Gastrocnemius medialis (tissue), 4 donors: ENCODE results near the gene FOCAD. TPM values are rescaled to one million over a fixed set of nuclear protein-coding genes. Genes with fewer than 3 reads are reported as not detected.

Source experiments
- ATAC-seq, 2 donors: fragments of 150-250 bp; one replicate each; pipeline ENCODE4 v1.9.1; 2016
- DNase-seq, 2 donors: peaks; one replicate each; pipeline ENCODE4 v3.0.0-alpha.2; 2019
- H3K27ac ChIP-seq, 4 donors: fragments of 200-600 bp; sonication (generic); 1 replicate in 1 of 4; 2 replicates in 3 of 4; pipeline ENCODE4 v1.5.1; 2016 to 2018; ENCODE audit warnings: mild to moderate bottlenecking in 2 of 4, moderate library complexity in 1 of 4
- H3K27me3 ChIP-seq, 3 donors: fragments of 200-600 bp; sonication (generic) in 2 of 3; 1 replicate in 1 of 3; 2 replicates in 2 of 3; pipeline versions ENCODE4 v1.5.1 to v1.6.0; 2016 to 2019; ENCODE audit warnings: mild to moderate bottlenecking in 1 of 3, moderate library complexity in 1 of 3
- H3K36me3 ChIP-seq, 2 donors: fragments of 200-600 bp; sonication (generic) in 1 of 2; one replicate each; pipeline ENCODE4 v1.5.1; 2017 to 2018
- H3K4me1 ChIP-seq, 2 donors: fragments of 200-600 bp; sonication (generic) in 1 of 2; one replicate each; pipeline ENCODE4 v1.5.1; 2016 to 2017; ENCODE audit warnings: mild to moderate bottlenecking in 2 of 2
- H3K4me3 ChIP-seq, 4 donors: fragments of 200-600 bp; sonication (generic) in 3 of 4; 1 replicate in 1 of 4; 2 replicates in 3 of 4; pipeline ENCODE4 v1.5.1; 2016 to 2019; ENCODE audit warnings: mild to moderate bottlenecking in 2 of 4
- H3K9me3 ChIP-seq, 3 donors: fragments of 200-600 bp; sonication (generic) in 2 of 3; 1 replicate in 1 of 3; 2 replicates in 2 of 3; pipeline ENCODE4 v1.5.1; 2016 to 2019
- POLR2A ChIP-seq, 2 donors: fragments of 450-650 bp; IDR thresholded peaks; one replicate each; pipeline ENCODE4 v1.6.1; 2017; ENCODE audit warnings: antibody characterized with exemption in 2 of 2, mild to moderate bottlenecking in 2 of 2, moderate library complexity in 2 of 2
- in situ Hi-C, 4 donors: fragments of 200-750 bp; cut with MboI; loops; one replicate each; pipeline versions ENCODE4 v1.15.0 to v1.8.0; 2017; ENCODE audit warnings: low sequenced_read_pairs in 4 of 4
- intact Hi-C: fragments of 100-400 bp; cut with DNase I; formaldehyde crosslinking; loops from one replicate; pipeline ENCODE4 v1.15.1; 2023; ENCODE audit warnings: low total_unique reads
- total RNA-seq, 4 donors: library from RNA; depleted of rRNA; stranded (reverse); fragments of >200 nt; gene quantifications; one replicate each; pipeline versions ENCODE4 v1.1.0 to v1.2.3, GENCODE V29; 2016
- TF ChIP-seq, protein P1 (sequence below), 5 experiments: fragments of 450-650 bp in 3 of 5; fragments of 200-600 bp in 2 of 5; sonication (generic) in 2 of 5; IDR thresholded peaks in 4 of 5; conservative IDR thresholded peaks in 1 of 5; 1 replicate in 4 of 5; 2 replicates in 1 of 5; pipeline ENCODE4 v1.5.1; 2016 to 2019; ENCODE audit warnings: antibody characterized with exemption in 5 of 5, mild to moderate bottlenecking in 3 of 5, moderate library complexity in 3 of 5

The FOCAD gene
- total RNA-seq, 4 donors from 2014 or later, result 19.5 to 36.0 (median 28.6) TPM

GRCh38 chr9:20978249-20978648 lies 294.2 kb downstream of the FOCAD start:
- H3K27me3 ChIP-seq, result no peaks in the 10 kb centered on the region
- no peak for ATAC-seq
- no peak overlapping the region for H3K27ac ChIP-seq
- H3K4me3 ChIP-seq, result no peak overlapping the region
- H3K36me3 ChIP-seq, result peaks cover 0 to 13% of the 10 kb centered on the region in 2 donors
- TF ChIP-seq, protein P1, sequence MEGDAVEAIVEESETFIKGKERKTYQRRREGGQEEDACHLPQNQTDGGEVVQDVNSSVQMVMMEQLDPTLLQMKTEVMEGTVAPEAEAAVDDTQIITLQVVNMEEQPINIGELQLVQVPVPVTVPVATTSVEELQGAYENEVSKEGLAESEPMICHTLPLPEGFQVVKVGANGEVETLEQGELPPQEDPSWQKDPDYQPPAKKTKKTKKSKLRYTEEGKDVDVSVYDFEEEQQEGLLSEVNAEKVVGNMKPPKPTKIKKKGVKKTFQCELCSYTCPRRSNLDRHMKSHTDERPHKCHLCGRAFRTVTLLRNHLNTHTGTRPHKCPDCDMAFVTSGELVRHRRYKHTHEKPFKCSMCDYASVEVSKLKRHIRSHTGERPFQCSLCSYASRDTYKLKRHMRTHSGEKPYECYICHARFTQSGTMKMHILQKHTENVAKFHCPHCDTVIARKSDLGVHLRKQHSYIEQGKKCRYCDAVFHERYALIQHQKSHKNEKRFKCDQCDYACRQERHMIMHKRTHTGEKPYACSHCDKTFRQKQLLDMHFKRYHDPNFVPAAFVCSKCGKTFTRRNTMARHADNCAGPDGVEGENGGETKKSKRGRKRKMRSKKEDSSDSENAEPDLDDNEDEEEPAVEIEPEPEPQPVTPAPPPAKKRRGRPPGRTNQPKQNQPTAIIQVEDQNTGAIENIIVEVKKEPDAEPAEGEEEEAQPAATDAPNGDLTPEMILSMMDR (IDR thresholded peaks at IDR 0.05 in 4 of 5, conservative IDR thresholded peaks at IDR 0.05 in 1 of 5), result no peak
- TF ChIP-seq POLR2A (IDR thresholded peaks at IDR 0.05), result no peak
- intact Hi-C loops, result no loop called here
- peaks cover 0 to 8% of the 10 kb centered on the region in 2 donors for H3K4me1 ChIP-seq
- no peak for DNase-seq
- in situ Hi-C loops, result no loop called here
- no peaks in the 10 kb centered on the region for H3K9me3 ChIP-seq

- DNase-seq (no peak), ATAC-seq (no peak)
- intact Hi-C loops (no loop called here), in situ Hi-C loops (no loop called here)
- Histone ChIP-seq H3K9me3 (no peaks in the 10 kb centered on the region), H3K4me1 (peaks cover 0 to 8% of the 10 kb centered on the region in 2 donors), H3K27me3 (no peaks in the 10 kb centered on the region), H3K36me3 (peaks cover 0 to 13% of the 10 kb centered on the region in 2 donors), H3K4me3 (no peak overlapping the region), H3K27ac (peak overlapping the region in 1 of 4 donors; percentile 27)
- TF ChIP-seq POLR2A (IDR thresholded peaks at IDR 0.05), result no peak
- TF ChIP-seq, protein P1 (IDR thresholded peaks at IDR 0.05 in 4 of 5, conservative IDR thresholded peaks at IDR 0.05 in 1 of 5), result no peak
These were observed 296.9 kb downstream of the FOCAD start for GRCh38 chr9:20980832-20981455.

DNA sequence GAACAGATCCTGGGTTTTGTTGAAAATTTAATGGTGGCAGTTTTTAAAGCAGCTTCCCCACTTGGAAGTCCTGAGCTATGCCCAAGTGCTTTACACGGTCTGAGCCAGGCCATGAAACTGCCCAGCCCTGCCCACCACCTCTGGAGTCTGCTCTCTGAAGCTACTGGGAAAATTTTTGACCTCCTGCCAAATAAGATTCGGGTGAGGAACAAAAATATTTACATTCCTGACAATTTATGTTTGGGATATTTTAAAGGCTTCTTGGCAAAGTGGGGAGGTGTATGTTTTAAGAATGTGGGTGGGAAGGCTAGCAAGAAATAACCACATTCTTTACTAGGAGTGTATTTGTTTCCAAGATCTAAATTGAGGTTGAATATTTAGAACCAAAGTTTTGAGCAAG lies 297.4 kb downstream of the FOCAD start:
- intact Hi-C loops, result no loop called here

GRCh38 chr9:20984506-20984905 lies 300.4 kb downstream of the FOCAD start:
- Histone ChIP-seq H3K27ac (no peak overlapping the region), H3K4me3 (no peak overlapping the region), H3K27me3 (no peaks in the 10 kb centered on the region), H3K4me1 (peaks cover 0 to 8% of the 10 kb centered on the region in 2 donors), H3K36me3 (no peaks in the 10 kb centered on the region), H3K9me3 (no peaks in the 10 kb centered on the region)
- in situ Hi-C loops (no loop called here), intact Hi-C loops (no loop called here)
- DNase-seq, result no peak
- TF ChIP-seq, protein P1 (IDR thresholded peaks at IDR 0.05 in 4 of 5, conservative IDR thresholded peaks at IDR 0.05 in 1 of 5), result no peak
- no peak for ATAC-seq

More for the DNA sequence above, 297.4 kb downstream of the FOCAD start:
- no peak for TF ChIP-seq POLR2A (IDR thresholded peaks at IDR 0.05)
- TF ChIP-seq, protein P1 (IDR thresholded peaks at IDR 0.05 in 4 of 5, conservative IDR thresholded peaks at IDR 0.05 in 1 of 5), result no peak
- DNase-seq (no peak), ATAC-seq (no peak)
- Histone ChIP-seq H3K27ac (no peak overlapping the region), H3K36me3 (peaks cover 0 to 11% of the 10 kb centered on the region in 2 donors), H3K9me3 (no peaks in the 10 kb centered on the region), H3K4me3 (no peak overlapping the region), H3K4me1 (peaks cover 0 to 8% of the 10 kb centered on the region in 2 donors), H3K27me3 (no peaks in the 10 kb centered on the region)
- in situ Hi-C loops, result no loop called here
